Neural progenitor cell (in vitro differentiated cells): ENCODE results near the gene LRRC4B. TPM values are rescaled to one million over a fixed set of nuclear protein-coding genes. Genes with fewer than 3 reads are reported as not detected.
"Not testable (repeated sequence)": the region's sequence is repeated elsewhere in the genome, so short reads cannot be mapped to it uniquely, and the experiment has no call there.

Source experiments
- DNase-seq: peaks from one replicate; pipeline ENCODE4 v3.0.0-alpha.2; 2016; ENCODE audit warnings: low spot score
- H2AFZ ChIP-seq: fragments of 200-600 bp; sonication (generic); replicated peaks from 2 replicates; pipeline ENCODE4 v1.6.1; 2016; ENCODE audit warnings: antibody characterized with exemption
- H3F3A ChIP-seq: fragments of 200-600 bp; sonication (generic); 2 replicates; pipeline ENCODE4 v1.6.1; 2016; ENCODE audit warnings: antibody characterized with exemption, low read depth
- H3K27ac ChIP-seq: fragments of 200-600 bp; sonication (generic); 2 replicates; pipeline ENCODE4 v1.5.1; 2016; ENCODE audit warnings: mild to moderate bottlenecking
- H3K27me3 ChIP-seq: fragments of 200-600 bp; sonication (generic); 2 replicates; pipeline ENCODE4 v1.6.1; 2016; ENCODE audit warnings: mild to moderate bottlenecking, moderate library complexity
- H3K36me3 ChIP-seq: fragments of 200-600 bp; sonication (generic); 2 replicates; pipeline ENCODE4 v1.5.1; 2016
- H3K4me1 ChIP-seq: fragments of 200-600 bp; sonication (generic); 2 replicates; pipeline ENCODE4 v1.6.1; 2016; ENCODE audit warnings: mixed run types
- H3K4me2 ChIP-seq: fragments of 200-600 bp; sonication (generic); 2 replicates; pipeline ENCODE4 v1.6.1; 2016
- H3K4me3 ChIP-seq: fragments of 200-600 bp; sonication (generic); 2 replicates; pipeline ENCODE4 v1.5.1; 2016
- H3K79me2 ChIP-seq: fragments of 200-600 bp; sonication (generic); 2 replicates; pipeline ENCODE4 v1.6.1; 2016; ENCODE audit warnings: low read depth
- H3K9ac ChIP-seq: fragments of 200-600 bp; sonication (generic); 2 replicates; pipeline ENCODE4 v1.6.1; 2016
- H3K9me3 ChIP-seq: fragments of 200-600 bp; sonication (generic); 2 replicates; pipeline ENCODE4 v1.5.1; 2016; ENCODE audit warnings: low read depth
- H4K20me1 ChIP-seq: fragments of 200-600 bp; sonication (generic); 2 replicates; pipeline ENCODE4 v1.6.1; 2016; ENCODE audit warnings: low read depth
- H3K27ac Mint-ChIP-seq: 3 replicates; pipeline ENCODE4 v1.8.0; 2021; ENCODE audit warnings: mixed read lengths
- H3K27me3 Mint-ChIP-seq: 2 replicates; pipeline ENCODE4 v1.8.0; 2022; ENCODE audit warnings: low read depth, mild to moderate bottlenecking, inconsistent platforms, moderate library complexity, mixed read lengths; ENCODE audit not compliant: insufficient read depth
- H3K36me3 Mint-ChIP-seq: 3 replicates; pipeline ENCODE4 v1.8.0; 2021; ENCODE audit warnings: mixed read lengths
- H3K4me1 Mint-ChIP-seq: 3 replicates; pipeline ENCODE4 v1.8.0; 2021; ENCODE audit warnings: mixed read lengths
- H3K4me3 Mint-ChIP-seq: 3 replicates; pipeline ENCODE4 v1.8.0; 2021; ENCODE audit warnings: mild to moderate bottlenecking, moderate library complexity, mixed read lengths
- H3K9me3 Mint-ChIP-seq: 3 replicates; pipeline ENCODE4 v1.8.0; 2020; ENCODE audit warnings: mixed read lengths
- EZH2 ChIP-seq: fragments of 200-600 bp; sonication (generic); IDR thresholded peaks from 2 replicates; pipeline ENCODE4 v1.6.1; 2017; ENCODE audit warnings: antibody characterized with exemption, mild to moderate bottlenecking, moderate library complexity
- EZH2phosphoT487 ChIP-seq: fragments of 200-600 bp; sonication (generic); IDR thresholded peaks from 2 replicates; pipeline ENCODE4 v1.6.1; 2017; ENCODE audit warnings: antibody characterized with exemption
- total RNA-seq: library from RNA; depleted of rRNA; stranded (reverse); fragments of >200 nt; gene quantifications from 2 replicates; pipeline ENCODE4 v1.2.3, GENCODE V29; 2015; ENCODE audit warnings: low replicate concordance
- TF ChIP-seq, protein P1 (sequence below): fragments of 200-600 bp; sonication (generic); IDR thresholded peaks from 2 replicates; pipeline ENCODE4 v1.5.1; 2017; ENCODE audit warnings: antibody characterized with exemption, mild to moderate bottlenecking

Gene LRRC4B, protein sequence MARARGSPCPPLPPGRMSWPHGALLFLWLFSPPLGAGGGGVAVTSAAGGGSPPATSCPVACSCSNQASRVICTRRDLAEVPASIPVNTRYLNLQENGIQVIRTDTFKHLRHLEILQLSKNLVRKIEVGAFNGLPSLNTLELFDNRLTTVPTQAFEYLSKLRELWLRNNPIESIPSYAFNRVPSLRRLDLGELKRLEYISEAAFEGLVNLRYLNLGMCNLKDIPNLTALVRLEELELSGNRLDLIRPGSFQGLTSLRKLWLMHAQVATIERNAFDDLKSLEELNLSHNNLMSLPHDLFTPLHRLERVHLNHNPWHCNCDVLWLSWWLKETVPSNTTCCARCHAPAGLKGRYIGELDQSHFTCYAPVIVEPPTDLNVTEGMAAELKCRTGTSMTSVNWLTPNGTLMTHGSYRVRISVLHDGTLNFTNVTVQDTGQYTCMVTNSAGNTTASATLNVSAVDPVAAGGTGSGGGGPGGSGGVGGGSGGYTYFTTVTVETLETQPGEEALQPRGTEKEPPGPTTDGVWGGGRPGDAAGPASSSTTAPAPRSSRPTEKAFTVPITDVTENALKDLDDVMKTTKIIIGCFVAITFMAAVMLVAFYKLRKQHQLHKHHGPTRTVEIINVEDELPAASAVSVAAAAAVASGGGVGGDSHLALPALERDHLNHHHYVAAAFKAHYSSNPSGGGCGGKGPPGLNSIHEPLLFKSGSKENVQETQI
- total RNA-seq, result 12.0 and 54.6 TPM in 2 replicates

DNA sequence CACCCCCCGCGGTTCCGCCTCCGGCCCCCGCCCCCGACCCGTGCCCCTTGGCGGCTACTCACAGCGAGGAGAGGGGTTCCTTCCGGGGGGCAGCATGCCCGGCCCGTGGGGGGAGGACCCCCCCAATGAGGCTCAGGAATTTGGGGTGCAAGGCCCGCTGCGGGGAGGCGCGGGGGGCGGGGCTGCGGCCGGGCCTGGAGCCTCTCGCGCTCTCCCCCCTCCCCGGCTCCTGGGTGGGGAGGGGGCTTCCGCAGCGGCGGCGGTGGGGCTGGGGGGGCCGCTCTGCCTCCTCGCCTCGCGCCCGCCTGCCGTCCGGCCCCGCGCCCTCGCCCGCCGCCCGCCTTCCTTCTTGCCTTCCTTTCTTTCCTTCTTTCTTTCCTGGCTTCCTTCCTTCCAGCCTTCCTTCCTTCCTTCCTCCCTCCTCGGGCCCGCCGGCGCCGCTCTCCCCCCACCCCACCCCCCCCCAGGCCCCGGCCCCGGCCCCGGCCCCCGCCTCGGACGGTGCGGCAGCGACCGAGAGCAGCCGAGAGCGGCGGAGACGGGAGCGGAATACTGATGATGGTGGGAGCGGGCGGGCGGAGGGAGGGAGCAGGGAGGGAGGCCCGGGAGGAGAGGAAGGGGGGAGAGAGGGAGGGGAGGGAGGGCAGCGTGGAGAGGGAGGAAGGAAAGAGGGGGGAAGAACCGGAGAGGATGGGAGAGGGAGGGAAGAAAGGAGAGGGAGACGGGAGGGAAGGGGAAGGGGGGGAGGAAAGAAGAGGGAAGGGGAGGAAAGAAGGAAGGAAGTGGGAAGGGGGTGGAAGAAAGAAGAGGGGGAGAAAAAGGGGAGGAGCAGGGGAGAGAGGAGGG is at the start of gene LRRC4B:
Gene LRRC4B, minus strand, starts transcription at position 554 of the 846 bp plus-strand sequence. CDS start 19,597 bp downstream, outside the sequence.
- Mint-ChIP-seq H3K27me3 (peaks cover 11% of the 10 kb centered on the region), H3K36me3 (peaks cover 2% of the 10 kb centered on the region), H3K9me3 (no peaks in the 10 kb centered on the region), H3K27ac (peak within 1 kb of the TSS; percentile 82), H3K4me1 (peaks cover 43% of the 10 kb centered on the region), H3K4me3 (peak within 1 kb of the TSS; percentile 90)
- H3K79me2 ChIP-seq, result no peaks in the 10 kb centered on the region
- peak; percentile 79 for DNase-seq
- peak within 1 kb of the TSS; percentile 77 for H3K4me2 ChIP-seq
- H4K20me1 ChIP-seq, result peaks cover 43% of the 10 kb centered on the region
- H3K9ac ChIP-seq, result no peak within 1 kb of the TSS
- H3F3A ChIP-seq, result no peaks in the 10 kb centered on the region
- H3K27me3 ChIP-seq, result peaks cover 93% of the 10 kb centered on the region
- H3K4me3 ChIP-seq, result peak within 1 kb of the TSS; percentile 67
- peaks cover 14% of the 10 kb centered on the region for H3K4me1 ChIP-seq
- TF ChIP-seq EZH2 (no peak), EZH2phosphoT487 (no peak)
- TF ChIP-seq, protein P1, sequence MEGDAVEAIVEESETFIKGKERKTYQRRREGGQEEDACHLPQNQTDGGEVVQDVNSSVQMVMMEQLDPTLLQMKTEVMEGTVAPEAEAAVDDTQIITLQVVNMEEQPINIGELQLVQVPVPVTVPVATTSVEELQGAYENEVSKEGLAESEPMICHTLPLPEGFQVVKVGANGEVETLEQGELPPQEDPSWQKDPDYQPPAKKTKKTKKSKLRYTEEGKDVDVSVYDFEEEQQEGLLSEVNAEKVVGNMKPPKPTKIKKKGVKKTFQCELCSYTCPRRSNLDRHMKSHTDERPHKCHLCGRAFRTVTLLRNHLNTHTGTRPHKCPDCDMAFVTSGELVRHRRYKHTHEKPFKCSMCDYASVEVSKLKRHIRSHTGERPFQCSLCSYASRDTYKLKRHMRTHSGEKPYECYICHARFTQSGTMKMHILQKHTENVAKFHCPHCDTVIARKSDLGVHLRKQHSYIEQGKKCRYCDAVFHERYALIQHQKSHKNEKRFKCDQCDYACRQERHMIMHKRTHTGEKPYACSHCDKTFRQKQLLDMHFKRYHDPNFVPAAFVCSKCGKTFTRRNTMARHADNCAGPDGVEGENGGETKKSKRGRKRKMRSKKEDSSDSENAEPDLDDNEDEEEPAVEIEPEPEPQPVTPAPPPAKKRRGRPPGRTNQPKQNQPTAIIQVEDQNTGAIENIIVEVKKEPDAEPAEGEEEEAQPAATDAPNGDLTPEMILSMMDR, result no peak
- H3K27ac ChIP-seq, result no peak within 1 kb of the TSS
- H3K36me3 ChIP-seq, result no peaks in the 10 kb centered on the region
- no peaks in the 10 kb centered on the region for H3K9me3 ChIP-seq
- H2AFZ ChIP-seq, result no peak within 1 kb of the TSS

DNA sequence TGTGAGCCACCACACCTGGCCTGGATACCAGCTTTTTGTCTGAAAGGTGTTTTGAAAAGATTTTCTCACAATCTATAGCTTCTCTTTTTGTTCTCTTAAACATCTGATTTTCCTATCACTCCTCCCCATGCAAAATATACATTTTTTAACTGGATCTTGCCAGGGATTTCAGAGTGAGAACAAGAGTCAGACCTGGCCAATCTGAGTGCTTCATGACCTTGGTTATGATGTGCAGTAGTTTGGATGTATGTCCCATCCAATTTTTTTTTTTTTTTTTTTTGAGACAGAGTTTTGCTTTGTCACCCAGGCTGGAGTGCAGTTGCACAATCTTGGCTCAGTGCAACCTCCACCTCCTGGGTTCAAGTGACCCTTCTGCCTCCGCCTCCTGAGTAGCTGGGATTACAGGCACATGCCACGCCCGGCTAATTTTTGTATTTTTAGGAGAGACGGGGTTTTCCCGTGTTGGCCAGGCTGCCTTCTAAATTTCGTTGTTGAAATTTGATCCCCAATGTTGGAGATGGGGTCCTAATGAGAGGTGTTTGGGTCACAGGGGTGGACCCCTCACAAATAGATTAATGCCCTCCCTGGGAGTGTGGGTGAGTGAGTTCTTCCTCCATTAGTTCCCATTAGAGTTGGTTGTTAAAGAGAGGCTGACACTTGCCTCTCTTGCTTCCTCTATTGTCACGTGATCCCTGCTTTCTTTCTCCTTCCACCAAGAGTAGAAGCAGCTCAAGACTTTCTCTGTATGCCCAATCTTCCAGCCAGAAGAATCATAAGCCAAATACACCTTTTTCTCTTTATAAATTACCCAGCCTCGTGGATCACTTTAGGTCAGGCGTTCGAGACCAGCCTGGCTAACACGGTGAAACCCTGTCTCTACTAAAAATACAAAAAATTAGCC is 44.5 kb upstream of the LRRC4B start:
- H2AFZ ChIP-seq, H3K4me1 ChIP-seq, H3K4me3 ChIP-seq, H4K20me1 ChIP-seq, H3K9ac ChIP-seq, H3F3A ChIP-seq, H3K27ac Mint-ChIP-seq, H3K4me2 ChIP-seq, H3K4me3 Mint-ChIP-seq, H3K9me3 ChIP-seq, H3K36me3 Mint-ChIP-seq, H3K36me3 ChIP-seq, H3K27ac ChIP-seq, H3K4me1 Mint-ChIP-seq, H3K79me2 ChIP-seq, H3K9me3 Mint-ChIP-seq, DNase-seq, H3K27me3 ChIP-seq: not testable (repeated sequence)
- peaks cover 12% of the 10 kb centered on the region for H3K27me3 Mint-ChIP-seq

DNA sequence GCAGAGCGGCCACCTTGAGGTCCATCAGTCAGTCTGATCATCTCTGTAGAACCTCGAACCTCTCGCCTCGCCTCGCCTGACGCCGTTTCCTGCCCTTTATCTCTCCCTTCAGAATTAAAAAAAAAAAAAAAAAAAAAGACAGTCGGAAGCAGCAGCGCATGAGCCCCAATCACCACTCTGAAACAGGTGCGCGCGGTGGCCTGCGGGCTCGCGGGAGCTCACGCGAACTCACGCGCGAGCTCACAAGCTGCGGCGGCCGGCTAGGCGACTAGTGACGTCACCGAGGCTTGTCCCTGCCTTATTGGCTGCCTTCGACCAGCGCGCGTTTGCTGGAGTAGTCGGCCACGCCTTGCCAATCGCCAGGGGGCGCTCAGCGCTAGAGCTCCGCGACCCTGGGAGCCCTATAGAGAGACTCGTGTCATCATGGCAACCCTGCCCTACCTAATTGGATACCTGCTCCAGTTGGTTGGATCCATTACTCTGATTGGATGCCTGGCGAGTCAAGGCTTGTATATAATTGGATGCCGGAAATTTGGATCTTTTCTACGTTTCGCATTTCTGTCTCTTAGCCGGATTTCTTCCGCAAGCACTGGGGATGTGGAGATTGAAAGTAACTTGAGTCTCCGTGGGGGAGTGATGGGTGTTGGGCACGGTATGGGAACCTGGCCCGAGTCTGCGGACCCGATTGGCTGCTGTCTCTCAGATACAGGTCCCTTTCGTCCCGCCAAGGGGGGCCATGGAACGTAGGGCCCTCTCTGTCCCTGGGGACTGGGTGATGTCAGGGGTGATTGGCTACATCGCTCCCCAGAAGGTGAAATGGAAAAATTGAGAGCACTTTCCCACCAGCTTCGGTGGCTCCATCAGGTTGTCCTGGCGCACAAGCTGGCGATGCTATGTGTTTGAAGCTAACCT is 39.9 kb upstream of the LRRC4B start:
- H3F3A ChIP-seq, result peaks cover 2% of the 10 kb centered on the region
- no peak overlapping the region for H3K27ac Mint-ChIP-seq
- H3K9me3 ChIP-seq, result no peaks in the 10 kb centered on the region
- H3K4me1 Mint-ChIP-seq, result peaks cover 9% of the 10 kb centered on the region
- no peak overlapping the region for H3K4me3 ChIP-seq
- H3K79me2 ChIP-seq, result no peaks in the 10 kb centered on the region
- H3K27me3 ChIP-seq, result peaks cover 22% of the 10 kb centered on the region
- H3K9me3 Mint-ChIP-seq, result peaks cover 8% of the 10 kb centered on the region
- peak; percentile 97 for DNase-seq
- H4K20me1 ChIP-seq, result no peaks in the 10 kb centered on the region
- peaks cover 24% of the 10 kb centered on the region for H3K27me3 Mint-ChIP-seq
- H3K36me3 Mint-ChIP-seq, result no peaks in the 10 kb centered on the region
- no peak overlapping the region for H3K9ac ChIP-seq
- H3K4me1 ChIP-seq, result no peaks in the 10 kb centered on the region
- H2AFZ ChIP-seq, result peak overlapping the region; percentile 37
- no peaks in the 10 kb centered on the region for H3K36me3 ChIP-seq
- TF ChIP-seq, protein P1, result peak; percentile 66
- no peak for TF ChIP-seq EZH2
- TF ChIP-seq EZH2phosphoT487, result no peak
- no peak overlapping the region for H3K4me2 ChIP-seq
- no peak overlapping the region for H3K27ac ChIP-seq
- peak overlapping the region; percentile 70 for H3K4me3 Mint-ChIP-seq
